GM12875 (cell line): ENCODE results near the gene TULP3.

ENCODE experiments used
- H3K4me3 ChIP-seq: one replicate; pipeline ENCODE4 v1.5.1; 2011; ENCODE audit warnings: low read depth, low read length, control low read depth
- CTCF ChIP-seq: IDR thresholded peaks from 2 replicates; pipeline ENCODE4 v1.5.1; 2011; ENCODE audit warnings: low read depth, mild to moderate bottlenecking, control low read depth, inconsistent platforms, low read length, moderate library complexity, borderline replicate concordance; ENCODE audit not compliant: insufficient read depth

The TULP3 gene

GRCh38 chr12:2904260-2904659 lies 13.6 kb downstream of the TULP3 start:
- no peak overlapping the region for H3K4me3 ChIP-seq
- no peak for TF ChIP-seq CTCF

- TF ChIP-seq CTCF: no peak
- H3K4me3 ChIP-seq: no peak overlapping the region
These were observed 21.5 kb downstream of the TULP3 start for GRCh38 chr12:2912216-2912575.

- no peak overlapping the region for H3K4me3 ChIP-seq
- TF ChIP-seq CTCF: no peak
These were observed 28.6 kb downstream of the TULP3 start for GRCh38 chr12:2919249-2919648.

- TF ChIP-seq CTCF: no peak
- H3K4me3 ChIP-seq: no peak overlapping the region
These were observed 31.6 kb downstream of the TULP3 start for GRCh38 chr12:2922329-2922728.

GRCh38 chr12:2923057-2923456 lies 32.4 kb downstream of the TULP3 start:
- no peak for TF ChIP-seq CTCF
- no peak overlapping the region for H3K4me3 ChIP-seq

- TF ChIP-seq CTCF: no peak
- H3K4me3 ChIP-seq: no peak overlapping the region
These were observed 33.3 kb downstream of the TULP3 start for GRCh38 chr12:2924019-2924418.

GRCh38 chr12:2925322-2925995 lies 34.8 kb downstream of the TULP3 start:
- no peak for TF ChIP-seq CTCF
- H3K4me3 ChIP-seq: no peak overlapping the region
